Measurements from ENCODE around the gene PLCL2.

- TF ChIP-seq, protein P1, sequence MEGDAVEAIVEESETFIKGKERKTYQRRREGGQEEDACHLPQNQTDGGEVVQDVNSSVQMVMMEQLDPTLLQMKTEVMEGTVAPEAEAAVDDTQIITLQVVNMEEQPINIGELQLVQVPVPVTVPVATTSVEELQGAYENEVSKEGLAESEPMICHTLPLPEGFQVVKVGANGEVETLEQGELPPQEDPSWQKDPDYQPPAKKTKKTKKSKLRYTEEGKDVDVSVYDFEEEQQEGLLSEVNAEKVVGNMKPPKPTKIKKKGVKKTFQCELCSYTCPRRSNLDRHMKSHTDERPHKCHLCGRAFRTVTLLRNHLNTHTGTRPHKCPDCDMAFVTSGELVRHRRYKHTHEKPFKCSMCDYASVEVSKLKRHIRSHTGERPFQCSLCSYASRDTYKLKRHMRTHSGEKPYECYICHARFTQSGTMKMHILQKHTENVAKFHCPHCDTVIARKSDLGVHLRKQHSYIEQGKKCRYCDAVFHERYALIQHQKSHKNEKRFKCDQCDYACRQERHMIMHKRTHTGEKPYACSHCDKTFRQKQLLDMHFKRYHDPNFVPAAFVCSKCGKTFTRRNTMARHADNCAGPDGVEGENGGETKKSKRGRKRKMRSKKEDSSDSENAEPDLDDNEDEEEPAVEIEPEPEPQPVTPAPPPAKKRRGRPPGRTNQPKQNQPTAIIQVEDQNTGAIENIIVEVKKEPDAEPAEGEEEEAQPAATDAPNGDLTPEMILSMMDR (IDR thresholded peaks at IDR 0.05) = no peak
- TF ChIP-seq ZFX (IDR thresholded peaks at IDR 0.05; ENCODE audit: borderline replicate concordance) = no peak
These were observed 205.7 kb downstream of the PLCL2 start for GRCh38 chr3:17090280-17090983.
